GM18909 (cell line): ENCODE data around the gene SLC13A3.

Source experiments
- ATAC-seq: cut with Tn5 transposase; IDR thresholded peaks from one replicate; pipeline ENCODE4 v1.9.1; 2021; ENCODE audit warnings: mild to moderate bottlenecking; ENCODE audit not compliant: unreplicated experiment, poor library complexity

Gene SLC13A3

GRCh38 chr20:46637427-46638133 lies 13.7 kb downstream of the SLC13A3 start:
- no peak for ATAC-seq

- ATAC-seq = no peak
Observed at GRCh38 chr20:46637020-46637419, 14.2 kb downstream of the SLC13A3 start.

GRCh38 chr20:46636514-46636913 lies 14.7 kb downstream of the SLC13A3 start:
- ATAC-seq = no peak

GRCh38 chr20:46635514-46636136 lies 15.6 kb downstream of the SLC13A3 start:
- no peak for ATAC-seq

- no peak for ATAC-seq
Observed at GRCh38 chr20:46634528-46634927, 16.7 kb downstream of the SLC13A3 start.

GRCh38 chr20:46631874-46632446 lies 19.3 kb downstream of the SLC13A3 start:
- ATAC-seq = no peak

- no peak for ATAC-seq
Observed at GRCh38 chr20:46631212-46631869, 19.9 kb downstream of the SLC13A3 start.

- ATAC-seq = no peak
Observed at GRCh38 chr20:46630306-46630705, 21.0 kb downstream of the SLC13A3 start.

- no peak for ATAC-seq
Observed at GRCh38 chr20:46629341-46629740, 21.9 kb downstream of the SLC13A3 start.

- no peak for ATAC-seq
Observed at GRCh38 chr20:46627234-46627633, 24.0 kb downstream of the SLC13A3 start.

- ATAC-seq = no peak
Observed at GRCh38 chr20:46626758-46627157, 24.5 kb downstream of the SLC13A3 start.

- ATAC-seq = no peak
Observed at GRCh38 chr20:46625875-46626373, 25.3 kb downstream of the SLC13A3 start.

GRCh38 chr20:46624946-46625345 lies 26.3 kb downstream of the SLC13A3 start:
- no peak for ATAC-seq

- no peak for ATAC-seq
Observed at GRCh38 chr20:46622165-46622564, 29.1 kb downstream of the SLC13A3 start.

- no peak for ATAC-seq
Observed at GRCh38 chr20:46621492-46621891, 29.8 kb downstream of the SLC13A3 start.

GRCh38 chr20:46619445-46619844 lies 31.8 kb downstream of the SLC13A3 start:
- no peak for ATAC-seq

GRCh38 chr20:46618316-46619100 lies 32.8 kb downstream of the SLC13A3 start:
- no peak for ATAC-seq

- ATAC-seq = no peak
Observed at GRCh38 chr20:46614503-46614902, 36.8 kb downstream of the SLC13A3 start.

GRCh38 chr20:46610145-46610544 lies 41.1 kb downstream of the SLC13A3 start:
- ATAC-seq = no peak

- no peak for ATAC-seq
Observed at GRCh38 chr20:46609043-46609442, 42.2 kb downstream of the SLC13A3 start.
